VCaP (cell line): ENCODE data around the gene XIAP.

Source experiments
- H3K27ac ChIP-seq: fragments of 450-650 bp; 2 replicates; pipeline ENCODE4 v1.5.1; 2017
- TF ChIP-seq, protein P1 (sequence below): fragments of 450-650 bp; conservative IDR thresholded peaks from 2 replicates; pipeline ENCODE4 v1.5.1; 2017; ENCODE audit warnings: mild to moderate bottlenecking, moderate library complexity

Gene XIAP

GRCh38 chrX:123851079-123851478 is 8.8 kb upstream of the XIAP start:
- no peak overlapping the region for H3K27ac ChIP-seq
- TF ChIP-seq, protein P1, sequence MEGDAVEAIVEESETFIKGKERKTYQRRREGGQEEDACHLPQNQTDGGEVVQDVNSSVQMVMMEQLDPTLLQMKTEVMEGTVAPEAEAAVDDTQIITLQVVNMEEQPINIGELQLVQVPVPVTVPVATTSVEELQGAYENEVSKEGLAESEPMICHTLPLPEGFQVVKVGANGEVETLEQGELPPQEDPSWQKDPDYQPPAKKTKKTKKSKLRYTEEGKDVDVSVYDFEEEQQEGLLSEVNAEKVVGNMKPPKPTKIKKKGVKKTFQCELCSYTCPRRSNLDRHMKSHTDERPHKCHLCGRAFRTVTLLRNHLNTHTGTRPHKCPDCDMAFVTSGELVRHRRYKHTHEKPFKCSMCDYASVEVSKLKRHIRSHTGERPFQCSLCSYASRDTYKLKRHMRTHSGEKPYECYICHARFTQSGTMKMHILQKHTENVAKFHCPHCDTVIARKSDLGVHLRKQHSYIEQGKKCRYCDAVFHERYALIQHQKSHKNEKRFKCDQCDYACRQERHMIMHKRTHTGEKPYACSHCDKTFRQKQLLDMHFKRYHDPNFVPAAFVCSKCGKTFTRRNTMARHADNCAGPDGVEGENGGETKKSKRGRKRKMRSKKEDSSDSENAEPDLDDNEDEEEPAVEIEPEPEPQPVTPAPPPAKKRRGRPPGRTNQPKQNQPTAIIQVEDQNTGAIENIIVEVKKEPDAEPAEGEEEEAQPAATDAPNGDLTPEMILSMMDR, result no peak

GRCh38 chrX:123854329-123854728 is 5.5 kb upstream of the XIAP start:
- no peak overlapping the region for H3K27ac ChIP-seq
- TF ChIP-seq, protein P1, result no peak

GRCh38 chrX:123859409-123859845 is 426 bp upstream of the XIAP start:
- peak overlapping the region; percentile 82 for H3K27ac ChIP-seq
- TF ChIP-seq, protein P1, result no peak

DNA sequence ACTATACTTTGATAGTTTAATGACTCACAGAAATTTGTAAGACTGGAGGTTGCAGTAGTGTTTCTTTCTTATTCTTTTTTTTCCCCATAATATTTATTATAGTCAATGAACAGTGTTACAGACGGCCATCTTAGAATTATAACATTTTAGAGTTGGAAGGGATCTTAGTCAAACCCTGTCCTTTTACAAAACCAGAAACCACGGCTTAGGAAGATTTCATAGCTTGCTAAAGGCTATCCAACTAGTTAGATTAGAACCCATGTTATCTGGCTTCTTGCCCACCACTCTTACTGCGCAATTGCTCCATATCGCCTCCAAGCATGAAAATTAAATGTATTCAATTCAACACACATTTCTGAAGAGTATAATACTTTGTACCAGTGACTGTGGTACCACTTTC is 1.1 kb downstream of the XIAP start:
- peak overlapping the region; percentile 82 for H3K27ac ChIP-seq
- TF ChIP-seq, protein P1, result no peak

DNA sequence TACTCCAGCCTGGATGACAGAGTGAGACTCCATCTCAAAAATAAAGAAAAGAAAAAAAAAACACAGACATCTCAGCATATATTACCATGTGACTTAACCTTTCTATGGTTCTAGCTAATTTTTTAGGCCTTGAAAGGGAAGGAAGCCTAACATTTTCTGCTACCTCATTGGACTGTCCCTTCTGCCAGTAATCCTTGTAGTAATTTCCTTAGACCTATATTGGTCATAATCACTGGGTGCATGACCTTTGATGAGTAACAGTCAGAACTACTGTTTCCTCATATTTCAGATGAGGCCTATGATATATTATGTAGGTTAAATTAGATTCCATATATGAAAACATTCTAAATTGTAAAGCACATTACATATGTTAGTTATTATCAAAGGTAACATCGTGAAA is 9.6 kb downstream of the XIAP start:
- no peak overlapping the region for H3K27ac ChIP-seq
- TF ChIP-seq, protein P1, result no peak

- TF ChIP-seq, protein P1, result no peak
- H3K27ac ChIP-seq, result no peak overlapping the region
Measured at GRCh38 chrX:123871309-123871708, 11.5 kb downstream of the XIAP start.

- 0 out of 2 replicates have a peak overlapping the region, but pooled peaks have one; percentile 18 for H3K27ac ChIP-seq
Measured at GRCh38 chrX:123873956-123874355, 14.1 kb downstream of the XIAP start.

More at GRCh38 chrX:123873956-123874355, 14.1 kb downstream of the XIAP start:
- TF ChIP-seq, protein P1, result no peak
